Measurements from ENCODE around the gene EPHB2.
A peak's percentile ranks its signal among the peaks of the same experiment; 100 is the strongest.
"Not testable (repeated sequence)": the region's sequence is repeated elsewhere in the genome, so short reads cannot be mapped to it uniquely, and the experiment has no call there.

EPHB2 gene

GRCh38 chr1:22841860-22842281 is 131.2 kb downstream of the EPHB2 start:
- no peak for DNase-seq

- DNase-seq, result not testable (repeated sequence)
These were observed 133.0 kb downstream of the EPHB2 start for GRCh38 chr1:22843441-22844183.

- no peak for DNase-seq
These were observed 134.0 kb downstream of the EPHB2 start for GRCh38 chr1:22844621-22845020.

GRCh38 chr1:22845398-22845935 is 134.8 kb downstream of the EPHB2 start:
- DNase-seq, result no peak

GRCh38 chr1:22846458-22846857 is 135.8 kb downstream of the EPHB2 start:
- DNase-seq, result no peak

GRCh38 chr1:22847249-22847648 is 136.6 kb downstream of the EPHB2 start:
- DNase-seq, result no peak

- no peak for DNase-seq
These were observed 137.1 kb downstream of the EPHB2 start for GRCh38 chr1:22847709-22848108.

GRCh38 chr1:22848405-22848804 is 137.8 kb downstream of the EPHB2 start:
- no peak for DNase-seq

- DNase-seq, result no peak
These were observed 139.1 kb downstream of the EPHB2 start for GRCh38 chr1:22849770-22850169.

GRCh38 chr1:22850281-22850680 is 139.6 kb downstream of the EPHB2 start:
- DNase-seq, result no peak

GRCh38 chr1:22850681-22851080 is 140.0 kb downstream of the EPHB2 start:
- DNase-seq, result no peak

- no peak for DNase-seq
These were observed 140.9 kb downstream of the EPHB2 start for GRCh38 chr1:22851517-22851916.

GRCh38 chr1:22852144-22852655 is 141.6 kb downstream of the EPHB2 start:
- no peak for DNase-seq

- no peak for DNase-seq
These were observed 143.1 kb downstream of the EPHB2 start for GRCh38 chr1:22853651-22854185.

GRCh38 chr1:22854688-22855565 is 144.3 kb downstream of the EPHB2 start:
- no peak for DNase-seq

GRCh38 chr1:22855668-22856606 is 145.3 kb downstream of the EPHB2 start:
- no peak for DNase-seq

- no peak for DNase-seq
These were observed 147.0 kb downstream of the EPHB2 start for GRCh38 chr1:22857661-22858060.

GRCh38 chr1:22860414-22860800 is 149.8 kb downstream of the EPHB2 start:
- DNase-seq, result no peak

GRCh38 chr1:22860883-22861385 is 150.3 kb downstream of the EPHB2 start:
- DNase-seq, result no peak

GRCh38 chr1:22861764-22862440 is 151.3 kb downstream of the EPHB2 start:
- peak; percentile 62 for DNase-seq

GRCh38 chr1:22862752-22863151 is 152.1 kb downstream of the EPHB2 start:
- DNase-seq, result no peak

All from fibroblast of skin of scalp (primary cell).